Measurements from ENCODE around the gene OR10A6.

The OR10A6 gene

GRCh38 chr11:7909585-7910285, 21.3 kb downstream of the OR10A6 start:
- no peak for DNase-seq (ENCODE audit: low read depth in 2 of 2)

- DNase-seq (ENCODE audit: low read depth in 2 of 2): no peak
These were observed 23.9 kb downstream of the OR10A6 start for GRCh38 chr11:7907121-7907520.

GRCh38 chr11:7906481-7906880, 24.6 kb downstream of the OR10A6 start:
- no peak for DNase-seq (ENCODE audit: low read depth in 2 of 2)

GRCh38 chr11:7905961-7906429, 25.1 kb downstream of the OR10A6 start:
- no peak for DNase-seq (ENCODE audit: low read depth in 2 of 2)

GRCh38 chr11:7905549-7905948, 25.5 kb downstream of the OR10A6 start:
- no peak for DNase-seq (ENCODE audit: low read depth in 2 of 2)

- DNase-seq (ENCODE audit: low read depth in 2 of 2): no peak
These were observed 26.2 kb downstream of the OR10A6 start for GRCh38 chr11:7904917-7905316.

- no peak for DNase-seq (ENCODE audit: low read depth in 2 of 2)
These were observed 27.1 kb downstream of the OR10A6 start for GRCh38 chr11:7903940-7904339.

- DNase-seq (ENCODE audit: low read depth in 2 of 2): no peak
These were observed 29.7 kb downstream of the OR10A6 start for GRCh38 chr11:7901319-7901854.

GRCh38 chr11:7900686-7901085, 30.4 kb downstream of the OR10A6 start:
- no peak for DNase-seq (ENCODE audit: low read depth in 2 of 2)

GRCh38 chr11:7899418-7899817, 31.6 kb downstream of the OR10A6 start:
- DNase-seq (ENCODE audit: low read depth in 2 of 2): no peak

- DNase-seq (ENCODE audit: low read depth in 2 of 2): no peak
These were observed 32.3 kb downstream of the OR10A6 start for GRCh38 chr11:7898666-7899283.

- no peak for DNase-seq (ENCODE audit: low read depth in 2 of 2)
These were observed 34.9 kb downstream of the OR10A6 start for GRCh38 chr11:7896009-7896785.

- no peak for DNase-seq (ENCODE audit: low read depth in 2 of 2)
These were observed 36.8 kb downstream of the OR10A6 start for GRCh38 chr11:7894251-7894650.

GRCh38 chr11:7893796-7894195, 37.3 kb downstream of the OR10A6 start:
- DNase-seq (ENCODE audit: low read depth in 2 of 2): no peak

GRCh38 chr11:7892840-7893254, 38.2 kb downstream of the OR10A6 start:
- DNase-seq (ENCODE audit: low read depth in 2 of 2): no peak

GRCh38 chr11:7892059-7892699, 38.9 kb downstream of the OR10A6 start:
- DNase-seq (ENCODE audit: low read depth in 2 of 2): no peak

- DNase-seq (ENCODE audit: low read depth in 2 of 2): no peak
These were observed 40.5 kb downstream of the OR10A6 start for GRCh38 chr11:7890417-7891172.

GRCh38 chr11:7889985-7890384, 41.1 kb downstream of the OR10A6 start:
- no peak for DNase-seq (ENCODE audit: low read depth in 2 of 2)

- DNase-seq (ENCODE audit: low read depth in 2 of 2): no peak
These were observed 48.2 kb downstream of the OR10A6 start for GRCh38 chr11:7882860-7883259.

All from stimulated activated CD8-positive, alpha-beta memory T cell treated with anti-CD3 and anti-CD28 coated beads, Interleukin-7, amount 100 ng/mL, for 4 hours (primary cell).